Mesendoderm (in vitro differentiated cells): Measurements from ENCODE around the gene TMTC2.

Source experiments
- DNase-seq: peaks from one replicate; pipeline ENCODE4 v3.0.0; 2013
- H2AK5ac ChIP-seq: 2 replicates; pipeline ENCODE4 v1.6.1; 2013; ENCODE audit warnings: low read length, inconsistent platforms
- H2BK120ac ChIP-seq: 2 replicates; pipeline ENCODE4 v1.6.1; 2013; ENCODE audit warnings: low read depth, mild to moderate bottlenecking, low read length, moderate library complexity, mixed read lengths
- H2BK15ac ChIP-seq: replicated peaks from 2 replicates; pipeline ENCODE4 v1.6.1; 2013; ENCODE audit warnings: low read depth, mild to moderate bottlenecking, moderate library complexity
- H2BK5ac ChIP-seq: 2 replicates; pipeline ENCODE4 v1.6.1; 2013; ENCODE audit warnings: low read length, inconsistent platforms
- H3K18ac ChIP-seq: 2 replicates; pipeline ENCODE4 v1.6.1; 2013; ENCODE audit warnings: mild to moderate bottlenecking, low read length, mixed read lengths
- H3K23ac ChIP-seq: one replicate; pipeline ENCODE4 v1.6.1; 2013; ENCODE audit warnings: low read length
- H3K27ac ChIP-seq: 2 replicates; pipeline ENCODE4 v1.5.1; 2013; ENCODE audit warnings: low read depth, mild to moderate bottlenecking, inconsistent platforms, low read length, moderate library complexity
- H3K27me3 ChIP-seq: 2 replicates; pipeline ENCODE4 v1.6.1; 2013; ENCODE audit warnings: low read length, control low read depth, mild to moderate bottlenecking, inconsistent platforms; ENCODE audit not compliant: insufficient read depth, poor library complexity
- H3K36me3 ChIP-seq: 2 replicates; pipeline ENCODE4 v1.6.1; 2013; ENCODE audit warnings: low read length, inconsistent platforms; ENCODE audit not compliant: control insufficient read depth, insufficient read depth
- H3K4ac ChIP-seq: one replicate; pipeline ENCODE4 v1.6.1; 2013; ENCODE audit warnings: low read depth, mild to moderate bottlenecking, low read length, moderate library complexity
- H3K4me1 ChIP-seq: 2 replicates; pipeline ENCODE4 v1.6.1; 2013; ENCODE audit warnings: low read depth, low read length, inconsistent platforms; ENCODE audit not compliant: control insufficient read depth
- H3K4me2 ChIP-seq: 2 replicates; pipeline ENCODE4 v1.6.1; 2013; ENCODE audit warnings: low read length
- H3K4me3 ChIP-seq: 2 replicates; pipeline ENCODE4 v1.5.1; 2013; ENCODE audit warnings: mild to moderate bottlenecking, low read length
- H3K56ac ChIP-seq: one replicate; pipeline ENCODE4 v1.6.1; 2013; ENCODE audit warnings: low read length
- H3K79me1 ChIP-seq: 2 replicates; pipeline ENCODE4 v1.6.1; 2013; ENCODE audit warnings: low read length, inconsistent platforms
- H3K79me2 ChIP-seq: 2 replicates; pipeline ENCODE4 v1.6.1; 2013; ENCODE audit warnings: mild to moderate bottlenecking, low read length; ENCODE audit not compliant: control insufficient read depth, insufficient read depth
- H3K9ac ChIP-seq: 2 replicates; pipeline ENCODE4 v1.6.1; 2013; ENCODE audit warnings: low read length, inconsistent platforms
- H4K5ac ChIP-seq: one replicate; pipeline ENCODE4 v1.6.1; 2013; ENCODE audit warnings: low read length
- H4K8ac ChIP-seq: one replicate; pipeline ENCODE4 v1.6.1; 2013; ENCODE audit warnings: low read depth, mild to moderate bottlenecking, control low read depth, low read length, moderate library complexity
- WGBS: extraction: QIAGEN DNeasy Blood & Tissue Kit; methylation state at CpG from one replicate; pipeline ENCODE4 v1.1.7; 2013; ENCODE audit warnings: low lambda C conversion rate, missing lambda C conversion rate; ENCODE audit not compliant: insufficient coverage; ENCODE audit errors: extremely low coverage; 5-methylcytosine and 5-hydroxymethylcytosine counted together

TMTC2 gene

GRCh38 chr12:83122623-83122934, 435.9 kb downstream of the TMTC2 start:
- no peaks in the 10 kb centered on the region for H3K79me1 ChIP-seq
- WGBS, result no CpG with 5 or more reads among the region's 3 CpGs
- H3K27ac ChIP-seq, result no peak overlapping the region
- H3K4me1 ChIP-seq, result no peaks in the 10 kb centered on the region
- H3K9ac ChIP-seq, result no peak overlapping the region
- no peak overlapping the region for H2BK120ac ChIP-seq
- no peak overlapping the region for H3K56ac ChIP-seq
- no peaks in the 10 kb centered on the region for H3K79me2 ChIP-seq
- no peak overlapping the region for H4K5ac ChIP-seq
- no peak for DNase-seq
- H3K27me3 ChIP-seq, result no peaks in the 10 kb centered on the region
- no peak overlapping the region for H2BK15ac ChIP-seq
- no peaks in the 10 kb centered on the region for H3K36me3 ChIP-seq
- H2AK5ac ChIP-seq, result no peak overlapping the region
- no peak overlapping the region for H4K8ac ChIP-seq
- no peak overlapping the region for H3K18ac ChIP-seq
- no peak overlapping the region for H3K4me2 ChIP-seq
- H3K4me3 ChIP-seq, result no peak overlapping the region
- no peak overlapping the region for H3K4ac ChIP-seq
- H3K23ac ChIP-seq, result no peak overlapping the region
- no peak overlapping the region for H2BK5ac ChIP-seq

- Histone ChIP-seq H3K4ac (no peak overlapping the region), H4K8ac (no peak overlapping the region), H4K5ac (no peak overlapping the region), H3K79me1 (no peaks in the 10 kb centered on the region), H2BK120ac (no peak overlapping the region), H3K56ac (no peak overlapping the region), H2BK5ac (no peak overlapping the region), H2BK15ac (no peak overlapping the region), H3K4me3 (no peak overlapping the region), H3K23ac (no peak overlapping the region), H3K27me3 (no peaks in the 10 kb centered on the region), H2AK5ac (no peak overlapping the region), H3K9ac (no peak overlapping the region), H3K4me2 (no peak overlapping the region), H3K79me2 (no peaks in the 10 kb centered on the region), H3K27ac (no peak overlapping the region), H3K4me1 (no peaks in the 10 kb centered on the region), H3K18ac (no peak overlapping the region), H3K36me3 (no peaks in the 10 kb centered on the region)
- no peak for DNase-seq
- no CpG with 5 or more reads among the region's 2 CpGs for WGBS
Observed at GRCh38 chr12:83123039-83123438, 436.3 kb downstream of the TMTC2 start.

GRCh38 chr12:83128540-83128939, 441.8 kb downstream of the TMTC2 start:
- no peak overlapping the region for H3K4ac ChIP-seq
- H2AK5ac ChIP-seq, result no peak overlapping the region
- no peak overlapping the region for H3K4me2 ChIP-seq
- H4K5ac ChIP-seq, result no peak overlapping the region
- H3K79me1 ChIP-seq, result no peaks in the 10 kb centered on the region
- no peak overlapping the region for H3K23ac ChIP-seq
- no peak overlapping the region for H3K18ac ChIP-seq
- H2BK5ac ChIP-seq, result no peak overlapping the region
- H2BK120ac ChIP-seq, result no peak overlapping the region
- no peak overlapping the region for H3K56ac ChIP-seq
- no peaks in the 10 kb centered on the region for H3K4me1 ChIP-seq
- no peak overlapping the region for H3K9ac ChIP-seq
- no peaks in the 10 kb centered on the region for H3K36me3 ChIP-seq
- no peak for DNase-seq
- no peak overlapping the region for H2BK15ac ChIP-seq
- no peaks in the 10 kb centered on the region for H3K27me3 ChIP-seq
- no peak overlapping the region for H3K27ac ChIP-seq
- H3K79me2 ChIP-seq, result no peaks in the 10 kb centered on the region
- no peak overlapping the region for H4K8ac ChIP-seq
- no peak overlapping the region for H3K4me3 ChIP-seq

GRCh38 chr12:83130178-83130577, 443.5 kb downstream of the TMTC2 start:
- Histone ChIP-seq H3K79me1 (no peaks in the 10 kb centered on the region), H2BK120ac (no peak overlapping the region), H3K4me3 (no peak overlapping the region), H3K27ac (no peak overlapping the region), H3K36me3 (no peaks in the 10 kb centered on the region), H3K56ac (no peak overlapping the region), H3K18ac (no peak overlapping the region), H2BK15ac (no peak overlapping the region), H3K9ac (no peak overlapping the region), H3K23ac (no peak overlapping the region), H3K27me3 (no peaks in the 10 kb centered on the region), H4K5ac (no peak overlapping the region), H3K4ac (no peak overlapping the region), H3K79me2 (no peaks in the 10 kb centered on the region), H3K4me2 (no peak overlapping the region), H3K4me1 (no peaks in the 10 kb centered on the region), H2AK5ac (no peak overlapping the region), H4K8ac (no peak overlapping the region), H2BK5ac (no peak overlapping the region)
- WGBS, result no CpG with 5 or more reads among the region's 2 CpGs
- DNase-seq, result no peak

GRCh38 chr12:83132360-83132759, 445.7 kb downstream of the TMTC2 start:
- H3K36me3 ChIP-seq, result no peaks in the 10 kb centered on the region
- H3K4me1 ChIP-seq, result no peaks in the 10 kb centered on the region
- H3K4me3 ChIP-seq, result no peak overlapping the region
- H2BK5ac ChIP-seq, result no peak overlapping the region
- H2BK15ac ChIP-seq, result no peak overlapping the region
- H3K27me3 ChIP-seq, result no peaks in the 10 kb centered on the region
- no peaks in the 10 kb centered on the region for H3K79me1 ChIP-seq
- no peak overlapping the region for H4K8ac ChIP-seq
- no peaks in the 10 kb centered on the region for H3K79me2 ChIP-seq
- no peak overlapping the region for H3K23ac ChIP-seq
- DNase-seq, result no peak
- no peak overlapping the region for H3K18ac ChIP-seq
- WGBS, result no CpG with 5 or more reads among the region's 2 CpGs
- H3K4ac ChIP-seq, result no peak overlapping the region
- no peak overlapping the region for H3K27ac ChIP-seq
- H4K5ac ChIP-seq, result no peak overlapping the region
- H2AK5ac ChIP-seq, result no peak overlapping the region
- H3K9ac ChIP-seq, result no peak overlapping the region
- H3K4me2 ChIP-seq, result no peak overlapping the region
- no peak overlapping the region for H3K56ac ChIP-seq
- H2BK120ac ChIP-seq, result no peak overlapping the region

DNA sequence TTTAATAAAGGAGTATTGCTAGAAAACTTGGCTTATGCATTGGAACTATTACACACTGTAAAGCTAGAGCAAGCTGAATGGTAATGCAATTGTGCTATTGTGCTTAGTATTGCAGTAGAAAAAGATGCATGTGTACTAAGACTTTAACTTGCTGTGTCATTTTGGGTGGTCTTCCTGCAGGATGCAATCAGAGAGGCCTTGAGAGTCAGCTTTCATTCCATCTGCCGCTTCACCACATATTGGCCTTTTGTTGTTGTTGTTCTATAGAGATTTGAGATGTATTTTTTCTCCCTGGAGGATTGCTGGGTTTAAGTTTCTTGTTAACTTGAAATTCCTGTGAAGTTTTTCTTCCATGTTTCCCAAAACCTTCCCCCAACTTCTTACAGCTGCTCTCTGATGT, 449.7 kb downstream of the TMTC2 start:
- Histone ChIP-seq H2AK5ac (no peak overlapping the region), H2BK15ac (no peak overlapping the region), H3K9ac (no peak overlapping the region), H4K5ac (no peak overlapping the region), H3K56ac (no peak overlapping the region), H3K4me2 (no peak overlapping the region), H2BK120ac (no peak overlapping the region), H3K4me3 (no peak overlapping the region), H3K4ac (no peak overlapping the region), H3K23ac (no peak overlapping the region), H4K8ac (no peak overlapping the region), H3K18ac (no peak overlapping the region), H3K79me2 (no peaks in the 10 kb centered on the region), H3K27me3 (no peaks in the 10 kb centered on the region), H3K27ac (no peak overlapping the region), H2BK5ac (no peak overlapping the region), H3K36me3 (no peaks in the 10 kb centered on the region), H3K4me1 (no peaks in the 10 kb centered on the region), H3K79me1 (no peaks in the 10 kb centered on the region)
- DNase-seq, result no peak
- WGBS, result no CpG with 5 or more reads among the region's 1 CpG
